C4-2B (cell line): ENCODE results near the gene PKD1L1.

Experiments used
- ZFX ChIP-seq: fragments of 450-650 bp; IDR thresholded peaks from 2 replicates; pipeline ENCODE4 v1.6.1; 2017
- TF ChIP-seq, protein P1 (sequence below): fragments of 450-650 bp; conservative IDR thresholded peaks from 2 replicates; pipeline ENCODE4 v1.5.1; 2017; ENCODE audit warnings: mild to moderate bottlenecking

DNA sequence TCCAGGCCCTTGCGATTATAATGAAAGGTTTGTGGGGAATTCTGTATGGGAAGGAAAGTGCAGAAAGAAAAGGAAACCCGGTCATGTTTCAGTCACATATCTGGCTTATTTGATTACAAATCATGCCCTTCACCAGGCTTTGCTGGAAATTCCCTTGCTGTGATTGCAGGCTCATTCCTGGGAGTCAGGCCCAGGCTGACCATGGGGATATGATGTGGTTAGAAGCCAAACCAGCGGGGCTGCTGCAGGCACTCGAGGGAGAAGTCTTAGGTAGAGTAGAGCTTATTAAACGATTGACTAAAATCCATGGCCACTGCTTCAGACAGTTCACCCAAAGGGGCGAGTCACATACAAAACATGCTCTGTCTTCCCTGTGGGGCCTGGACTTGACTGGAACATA is 16.2 kb downstream of the PKD1L1 start:
- TF ChIP-seq, protein P1, sequence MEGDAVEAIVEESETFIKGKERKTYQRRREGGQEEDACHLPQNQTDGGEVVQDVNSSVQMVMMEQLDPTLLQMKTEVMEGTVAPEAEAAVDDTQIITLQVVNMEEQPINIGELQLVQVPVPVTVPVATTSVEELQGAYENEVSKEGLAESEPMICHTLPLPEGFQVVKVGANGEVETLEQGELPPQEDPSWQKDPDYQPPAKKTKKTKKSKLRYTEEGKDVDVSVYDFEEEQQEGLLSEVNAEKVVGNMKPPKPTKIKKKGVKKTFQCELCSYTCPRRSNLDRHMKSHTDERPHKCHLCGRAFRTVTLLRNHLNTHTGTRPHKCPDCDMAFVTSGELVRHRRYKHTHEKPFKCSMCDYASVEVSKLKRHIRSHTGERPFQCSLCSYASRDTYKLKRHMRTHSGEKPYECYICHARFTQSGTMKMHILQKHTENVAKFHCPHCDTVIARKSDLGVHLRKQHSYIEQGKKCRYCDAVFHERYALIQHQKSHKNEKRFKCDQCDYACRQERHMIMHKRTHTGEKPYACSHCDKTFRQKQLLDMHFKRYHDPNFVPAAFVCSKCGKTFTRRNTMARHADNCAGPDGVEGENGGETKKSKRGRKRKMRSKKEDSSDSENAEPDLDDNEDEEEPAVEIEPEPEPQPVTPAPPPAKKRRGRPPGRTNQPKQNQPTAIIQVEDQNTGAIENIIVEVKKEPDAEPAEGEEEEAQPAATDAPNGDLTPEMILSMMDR = no peak
- no peak for TF ChIP-seq ZFX
